H9 (cell line): ENCODE measurements around the gene WDR64. TPM values are rescaled to one million over a fixed set of nuclear protein-coding genes. Genes with fewer than 3 reads are reported as not detected.

Experiments used
- DNase-seq: peaks from one replicate; pipeline ENCODE4 v3.0.0-alpha.2; 2017
- H2AFZ ChIP-seq: one replicate; pipeline ENCODE4 v1.6.1; 2013; ENCODE audit warnings: mild to moderate bottlenecking, low read length, control low read depth, moderate library complexity
- H2AK5ac ChIP-seq: 2 replicates; pipeline ENCODE4 v1.6.1; 2013; ENCODE audit warnings: low read length, control low read depth, mixed read lengths; ENCODE audit not compliant: insufficient read length
- H2BK120ac ChIP-seq: one replicate; pipeline ENCODE4 v1.6.1; 2013; ENCODE audit warnings: low read depth, mild to moderate bottlenecking, low read length, control low read depth, inconsistent platforms; ENCODE audit not compliant: poor library complexity, severe bottlenecking
- H2BK12ac ChIP-seq: 2 replicates; pipeline ENCODE4 v1.6.1; 2013; ENCODE audit warnings: low read length, control low read depth, mixed read lengths, low read depth; ENCODE audit not compliant: insufficient read length
- H2BK15ac ChIP-seq: 2 replicates; pipeline ENCODE4 v1.6.1; 2013; ENCODE audit warnings: low read depth, low read length, control low read depth
- H2BK20ac ChIP-seq: one replicate; pipeline ENCODE4 v1.6.1; 2013; ENCODE audit warnings: low read depth, mild to moderate bottlenecking, low read length, control low read depth, inconsistent platforms; ENCODE audit not compliant: poor library complexity, severe bottlenecking
- H2BK5ac ChIP-seq: 2 replicates; pipeline ENCODE4 v1.6.1; 2013; ENCODE audit warnings: low read length, control low read depth, mixed read lengths; ENCODE audit not compliant: insufficient read length
- H3K14ac ChIP-seq: 2 replicates; pipeline ENCODE4 v1.6.1; 2013; ENCODE audit warnings: low read length, control low read depth; ENCODE audit not compliant: insufficient read depth
- H3K18ac ChIP-seq: 2 replicates; pipeline ENCODE4 v1.6.1; 2013; ENCODE audit warnings: low read depth, mild to moderate bottlenecking, mixed read lengths, low read length, control low read depth; ENCODE audit not compliant: insufficient read length
- H3K23ac ChIP-seq: 2 replicates; pipeline ENCODE4 v1.6.1; 2013; ENCODE audit warnings: low read length, control low read depth, mixed read lengths, low read depth; ENCODE audit not compliant: insufficient read length
- H3K23me2 ChIP-seq: 2 replicates; pipeline ENCODE4 v1.6.1; 2013; ENCODE audit warnings: low read depth, mild to moderate bottlenecking, mixed read lengths, low read length, control low read depth; ENCODE audit not compliant: insufficient read length, poor library complexity, severe bottlenecking
- H3K27ac ChIP-seq: 2 replicates; pipeline ENCODE4 v1.5.1; 2013; ENCODE audit warnings: low read length, control low read depth, mixed read lengths, low read depth; ENCODE audit not compliant: insufficient read length
- H3K27me3 ChIP-seq: 2 replicates; pipeline ENCODE4 v1.6.1; 2013; ENCODE audit warnings: low read length, control low read depth, inconsistent platforms; ENCODE audit not compliant: insufficient read depth
- H3K4ac ChIP-seq: 2 replicates; pipeline ENCODE4 v1.6.1; 2013; ENCODE audit warnings: low read depth, mild to moderate bottlenecking, control low read depth, inconsistent platforms, low read length, moderate library complexity
- H3K4me1 ChIP-seq: 2 replicates; pipeline ENCODE4 v1.6.1; 2013; ENCODE audit warnings: low read length, control low read depth, inconsistent platforms; ENCODE audit not compliant: insufficient read depth
- H3K4me2 ChIP-seq: 2 replicates; pipeline ENCODE4 v1.6.1; 2013; ENCODE audit warnings: low read length, control low read depth, mixed read lengths; ENCODE audit not compliant: insufficient read length, insufficient read depth
- H3K56ac ChIP-seq: 2 replicates; pipeline ENCODE4 v1.6.1; 2013; ENCODE audit warnings: low read depth, mild to moderate bottlenecking, mixed read lengths, low read length, control low read depth; ENCODE audit not compliant: insufficient read length
- H3K79me1 ChIP-seq: 2 replicates; pipeline ENCODE4 v1.6.1; 2013; ENCODE audit warnings: low read depth, mild to moderate bottlenecking, moderate library complexity, low read length, control low read depth, inconsistent platforms; ENCODE audit not compliant: insufficient read depth, poor library complexity, severe bottlenecking
- H3K79me2 ChIP-seq: 2 replicates; pipeline ENCODE4 v1.6.1; 2013; ENCODE audit warnings: low read length, control low read depth, inconsistent platforms; ENCODE audit not compliant: insufficient read depth
- H3K9ac ChIP-seq: 2 replicates; pipeline ENCODE4 v1.6.1; 2013; ENCODE audit warnings: low read length, control low read depth, mixed read lengths; ENCODE audit not compliant: insufficient read length; ENCODE audit errors: extremely low read depth
- H3K9me3 ChIP-seq: one replicate; pipeline ENCODE4 v1.6.1; 2013; ENCODE audit warnings: low read depth, low read length, inconsistent platforms; ENCODE audit not compliant: control insufficient read depth
- H3T11ph ChIP-seq: one replicate; pipeline ENCODE4 v1.6.1; 2013; ENCODE audit warnings: mild to moderate bottlenecking, low read length, control low read depth, inconsistent platforms
- H4K20me1 ChIP-seq: one replicate; pipeline ENCODE4 v1.6.1; 2013; ENCODE audit not compliant: control insufficient read depth, insufficient read length, insufficient read depth
- H4K5ac ChIP-seq: 2 replicates; pipeline ENCODE4 v1.6.1; 2013; ENCODE audit warnings: low read depth, mild to moderate bottlenecking, mixed read lengths, low read length, control low read depth; ENCODE audit not compliant: insufficient read length
- H4K8ac ChIP-seq: replicated peaks from 2 replicates; pipeline ENCODE4 v1.6.1; 2013; ENCODE audit warnings: low read length, control low read depth, mixed read lengths, low read depth; ENCODE audit not compliant: insufficient read length
- H4K91ac ChIP-seq: 2 replicates; pipeline ENCODE4 v1.6.1; 2013; ENCODE audit warnings: low read depth, mild to moderate bottlenecking, moderate library complexity, mixed read lengths, low read length, control low read depth; ENCODE audit not compliant: insufficient read length
- H3K27ac Mint-ChIP-seq, 3 experiments: 2 replicates in 2 of 3; 3 replicates in 1 of 3; pipeline ENCODE4 v1.8.0; 2020 to 2021; ENCODE audit warnings: mixed read lengths in 3 of 3, mild to moderate bottlenecking in 1 of 3, moderate library complexity in 1 of 3
- H3K27me3 Mint-ChIP-seq: 2 replicates; pipeline ENCODE4 v1.8.0; 2021; ENCODE audit warnings: low read depth, mild to moderate bottlenecking, moderate library complexity, mixed read lengths
- H3K36me3 Mint-ChIP-seq, 3 experiments: 2 replicates in 2 of 3; 3 replicates in 1 of 3; pipeline ENCODE4 v1.8.0; 2020 to 2021; ENCODE audit warnings: low read depth in 3 of 3, mixed read lengths in 3 of 3; ENCODE audit not compliant: insufficient read depth in 1 of 3
- H3K4me1 Mint-ChIP-seq, 2 experiments: 2 replicates each; pipeline ENCODE4 v1.8.0; 2020; ENCODE audit warnings: mixed read lengths in 2 of 2
- H3K4me3 Mint-ChIP-seq, 2 experiments: 2 replicates in 1 of 2; 3 replicates in 1 of 2; pipeline ENCODE4 v1.8.0; 2020 to 2021; ENCODE audit warnings: mild to moderate bottlenecking in 2 of 2, mixed read lengths in 2 of 2, moderate library complexity in 1 of 2
- H3K9me3 Mint-ChIP-seq, 2 experiments: 2 replicates in 1 of 2; 3 replicates in 1 of 2; pipeline ENCODE4 v1.8.0; 2020; ENCODE audit warnings: mild to moderate bottlenecking in 2 of 2, mixed read lengths in 2 of 2, moderate library complexity in 1 of 2
- WGBS: extraction: QIAGEN DNeasy Blood & Tissue Kit; methylation state at CpG from one replicate; pipeline ENCODE4 v1.1.7; 2013; ENCODE audit warnings: missing lambda C conversion rate, low lambda C conversion rate, mixed read lengths; ENCODE audit not compliant: insufficient read length; ENCODE audit errors: extremely low coverage; 5-methylcytosine and 5-hydroxymethylcytosine counted together
- total RNA-seq: library from RNA; stranded (reverse); gene quantifications from 2 replicates; pipeline ENCODE4 v1.2.1, GENCODE V29; 2021
- TF ChIP-seq, protein P1 (sequence below): fragments of 200-600 bp; sonication (generic); conservative IDR thresholded peaks from 3 replicates; pipeline ENCODE4 v1.8.0; 2021; ENCODE audit warnings: antibody characterized with exemption, mild to moderate bottlenecking

The WDR64 gene
- total RNA-seq, 1 experiment from 2014 or later = not detected

DNA sequence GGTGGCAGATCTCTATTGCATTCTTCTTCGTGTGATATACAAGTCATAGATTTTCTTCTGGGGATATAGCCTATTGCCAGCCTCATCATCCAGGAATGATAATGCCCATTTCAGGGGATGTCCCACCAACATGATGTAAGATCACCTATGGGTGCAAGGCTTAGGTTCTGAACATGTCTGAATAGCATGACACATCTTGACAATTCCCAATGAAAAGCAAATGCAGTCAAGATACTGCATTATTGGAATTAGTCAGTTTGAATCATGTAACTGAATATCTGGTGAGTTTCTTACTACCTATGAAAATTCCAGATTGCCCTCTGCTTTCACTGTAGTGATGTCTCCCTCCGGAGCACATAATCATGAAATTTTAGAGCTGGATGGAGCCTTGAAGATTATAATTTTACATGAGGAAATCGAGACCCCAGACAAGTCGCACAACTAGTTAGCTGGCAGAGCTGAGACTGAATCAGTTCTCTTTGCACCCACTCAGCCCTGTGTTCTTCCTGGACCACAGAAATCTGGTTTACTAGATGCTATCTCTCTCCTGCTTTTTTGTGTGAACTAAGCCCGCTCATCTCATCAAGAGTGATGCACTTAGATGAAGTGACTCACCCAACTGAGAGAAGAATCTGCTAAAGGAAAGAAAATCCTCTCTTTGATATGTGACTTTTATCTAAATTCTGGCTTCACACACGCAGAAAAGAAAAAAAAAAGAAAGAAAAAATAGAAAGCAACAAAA is 65.0 kb downstream of the WDR64 start:
- no peaks in the 10 kb centered on the region for H3K79me2 ChIP-seq
- no peaks in the 10 kb centered on the region for H3K9me3 ChIP-seq
- no peaks in the 10 kb centered on the region for H3K79me1 ChIP-seq
- no peak overlapping the region for H2AFZ ChIP-seq
- no peak overlapping the region for H3K4me3 Mint-ChIP-seq
- no peaks in the 10 kb centered on the region for H3K4me1 Mint-ChIP-seq
- no peak overlapping the region for H2BK20ac ChIP-seq
- H3K36me3 Mint-ChIP-seq = no peaks in the 10 kb centered on the region
- no peak overlapping the region for H4K5ac ChIP-seq
- H2BK12ac ChIP-seq = no peak overlapping the region
- H2BK5ac ChIP-seq = no peak overlapping the region
- no peak overlapping the region for H3K18ac ChIP-seq
- no CpG with 5 or more reads among the region's 6 CpGs for WGBS
- TF ChIP-seq, protein P1, sequence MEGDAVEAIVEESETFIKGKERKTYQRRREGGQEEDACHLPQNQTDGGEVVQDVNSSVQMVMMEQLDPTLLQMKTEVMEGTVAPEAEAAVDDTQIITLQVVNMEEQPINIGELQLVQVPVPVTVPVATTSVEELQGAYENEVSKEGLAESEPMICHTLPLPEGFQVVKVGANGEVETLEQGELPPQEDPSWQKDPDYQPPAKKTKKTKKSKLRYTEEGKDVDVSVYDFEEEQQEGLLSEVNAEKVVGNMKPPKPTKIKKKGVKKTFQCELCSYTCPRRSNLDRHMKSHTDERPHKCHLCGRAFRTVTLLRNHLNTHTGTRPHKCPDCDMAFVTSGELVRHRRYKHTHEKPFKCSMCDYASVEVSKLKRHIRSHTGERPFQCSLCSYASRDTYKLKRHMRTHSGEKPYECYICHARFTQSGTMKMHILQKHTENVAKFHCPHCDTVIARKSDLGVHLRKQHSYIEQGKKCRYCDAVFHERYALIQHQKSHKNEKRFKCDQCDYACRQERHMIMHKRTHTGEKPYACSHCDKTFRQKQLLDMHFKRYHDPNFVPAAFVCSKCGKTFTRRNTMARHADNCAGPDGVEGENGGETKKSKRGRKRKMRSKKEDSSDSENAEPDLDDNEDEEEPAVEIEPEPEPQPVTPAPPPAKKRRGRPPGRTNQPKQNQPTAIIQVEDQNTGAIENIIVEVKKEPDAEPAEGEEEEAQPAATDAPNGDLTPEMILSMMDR = no peak
- no peak overlapping the region for H3K4me2 ChIP-seq
- no peak overlapping the region for H3K27ac Mint-ChIP-seq
- no peak overlapping the region for H3K14ac ChIP-seq
- no peak overlapping the region for H4K8ac ChIP-seq
- H3K23ac ChIP-seq = no peak overlapping the region
- H3K9ac ChIP-seq = no peak overlapping the region
- H3K27me3 Mint-ChIP-seq = no peaks in the 10 kb centered on the region; the same call in 1 of the 2 replicates
- H3K56ac ChIP-seq = no peak overlapping the region
- H2BK15ac ChIP-seq = no peak overlapping the region
- H3K23me2 ChIP-seq = no peaks in the 10 kb centered on the region
- no peaks in the 10 kb centered on the region for H3K4me1 ChIP-seq
- no peak overlapping the region for H2BK120ac ChIP-seq
- H3T11ph ChIP-seq = no peak overlapping the region
- H3K27me3 ChIP-seq = no peaks in the 10 kb centered on the region
- H4K91ac ChIP-seq = no peak overlapping the region
- no peaks in the 10 kb centered on the region; a peak in 1 of 5 replicates for H3K9me3 Mint-ChIP-seq
- DNase-seq = no peak
- H3K27ac ChIP-seq = no peak overlapping the region
- H4K20me1 ChIP-seq = no peaks in the 10 kb centered on the region
- no peak overlapping the region for H2AK5ac ChIP-seq
- H3K4ac ChIP-seq = no peak overlapping the region
